Measurements from ENCODE around the gene DGCR8. TPM values are rescaled to one million over a fixed set of nuclear protein-coding genes. Genes with fewer than 3 reads are reported as not detected.

The DGCR8 gene
- total RNA-seq, 1 donor from 2014 or later: 29.1 TPM

DNA sequence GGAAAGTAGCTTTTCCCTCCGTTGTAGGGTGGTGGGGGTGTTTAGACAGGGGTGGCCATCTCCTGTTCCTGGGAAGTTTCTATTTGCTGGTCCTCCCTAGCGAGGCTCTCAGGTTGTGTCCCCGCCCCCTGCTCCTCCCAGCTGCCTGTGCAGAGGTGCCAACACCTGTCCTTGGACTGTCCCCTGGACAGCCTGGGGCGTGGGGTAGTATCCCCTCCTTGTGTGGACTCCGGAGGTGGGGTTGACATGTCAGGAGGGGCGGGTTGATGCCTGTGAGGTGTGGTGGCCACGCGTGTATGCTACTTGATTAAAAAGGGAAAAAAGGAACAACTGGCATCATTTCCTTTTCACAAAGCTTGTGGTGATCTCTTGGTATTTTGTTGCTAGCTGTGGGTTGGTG lies 21.6 kb downstream of the DGCR8 start:
- peaks cover 3% of the 10 kb centered on the region for H3F3A ChIP-seq (ENCODE audit: low read depth)
- H3K27ac Mint-ChIP-seq: no peak overlapping the region
- H3K4me1 Mint-ChIP-seq: no peaks in the 10 kb centered on the region
- H3K4me3 ChIP-seq: no peak overlapping the region
- H3K9me3 Mint-ChIP-seq: no peaks in the 10 kb centered on the region
- DNase-seq (ENCODE audit: low spot score): no peak
- H3K27me3 ChIP-seq: no peaks in the 10 kb centered on the region
- H4K20me1 ChIP-seq (ENCODE audit: low read depth): peaks cover 85% of the 10 kb centered on the region
- no peak overlapping the region for H3K4me3 Mint-ChIP-seq
- peaks cover 78% of the 10 kb centered on the region for H3K79me2 ChIP-seq (ENCODE audit: low read depth)
- no peaks in the 10 kb centered on the region for H3K9me3 ChIP-seq (ENCODE audit: low read depth)
- no peak overlapping the region for H3K4me2 ChIP-seq
- no peak overlapping the region for H3K27ac ChIP-seq
- peaks cover 44% of the 10 kb centered on the region for H3K36me3 Mint-ChIP-seq
- peaks cover 25% of the 10 kb centered on the region for H3K36me3 ChIP-seq
- H3K9ac ChIP-seq: no peak overlapping the region
- peaks cover 2% of the 10 kb centered on the region for H3K27me3 Mint-ChIP-seq (ENCODE audit: insufficient read depth, low read depth)
- no peak overlapping the region for H2AFZ ChIP-seq (replicated peaks)
- H3K4me1 ChIP-seq: no peaks in the 10 kb centered on the region
- TF ChIP-seq EZH2phosphoT487 (IDR thresholded peaks at IDR 0.05) (no peak), EZH2 (IDR thresholded peaks at IDR 0.05) (no peak)
- TF ChIP-seq, protein P1, sequence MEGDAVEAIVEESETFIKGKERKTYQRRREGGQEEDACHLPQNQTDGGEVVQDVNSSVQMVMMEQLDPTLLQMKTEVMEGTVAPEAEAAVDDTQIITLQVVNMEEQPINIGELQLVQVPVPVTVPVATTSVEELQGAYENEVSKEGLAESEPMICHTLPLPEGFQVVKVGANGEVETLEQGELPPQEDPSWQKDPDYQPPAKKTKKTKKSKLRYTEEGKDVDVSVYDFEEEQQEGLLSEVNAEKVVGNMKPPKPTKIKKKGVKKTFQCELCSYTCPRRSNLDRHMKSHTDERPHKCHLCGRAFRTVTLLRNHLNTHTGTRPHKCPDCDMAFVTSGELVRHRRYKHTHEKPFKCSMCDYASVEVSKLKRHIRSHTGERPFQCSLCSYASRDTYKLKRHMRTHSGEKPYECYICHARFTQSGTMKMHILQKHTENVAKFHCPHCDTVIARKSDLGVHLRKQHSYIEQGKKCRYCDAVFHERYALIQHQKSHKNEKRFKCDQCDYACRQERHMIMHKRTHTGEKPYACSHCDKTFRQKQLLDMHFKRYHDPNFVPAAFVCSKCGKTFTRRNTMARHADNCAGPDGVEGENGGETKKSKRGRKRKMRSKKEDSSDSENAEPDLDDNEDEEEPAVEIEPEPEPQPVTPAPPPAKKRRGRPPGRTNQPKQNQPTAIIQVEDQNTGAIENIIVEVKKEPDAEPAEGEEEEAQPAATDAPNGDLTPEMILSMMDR (IDR thresholded peaks at IDR 0.05): no peak

DNA sequence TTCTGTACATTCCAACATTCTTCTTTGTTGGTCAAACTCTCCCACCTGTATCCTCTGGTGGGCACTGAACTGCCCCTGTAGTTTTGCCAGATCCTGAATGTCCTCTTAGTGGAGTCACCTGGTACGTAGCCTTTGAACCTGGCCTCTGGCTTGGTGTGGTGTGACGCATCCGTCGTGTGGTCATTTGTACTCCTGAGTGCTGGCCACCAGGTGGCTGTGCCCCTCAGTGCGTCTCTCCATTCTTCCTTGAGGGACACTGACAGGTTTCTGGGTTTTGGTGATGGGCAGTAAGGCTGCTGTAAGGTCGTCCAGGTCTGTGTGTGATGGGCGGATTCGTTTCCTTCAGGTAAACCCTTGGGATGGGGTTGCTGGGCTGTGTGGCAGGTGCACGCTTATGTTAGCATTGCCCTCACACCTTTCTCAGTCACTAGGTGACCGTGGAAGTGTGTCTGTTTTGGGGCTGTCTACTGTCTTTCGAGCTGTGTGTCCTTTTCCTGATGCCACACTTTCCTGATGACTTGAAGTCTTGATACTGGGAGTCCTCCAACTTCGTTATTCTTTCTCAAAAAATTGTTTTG lies 22.3 kb downstream of the DGCR8 start:
- Histone ChIP-seq H4K20me1 (ENCODE audit: low read depth) (peaks cover 82% of the 10 kb centered on the region), H2AFZ (replicated peaks) (no peak overlapping the region), H3K4me2 (no peak overlapping the region), H3K79me2 (ENCODE audit: low read depth) (peaks cover 72% of the 10 kb centered on the region), H3K4me1 (no peaks in the 10 kb centered on the region), H3K27me3 (no peaks in the 10 kb centered on the region), H3K4me3 (no peak overlapping the region), H3K36me3 (peaks cover 18% of the 10 kb centered on the region), H3K27ac (no peak overlapping the region), H3F3A (ENCODE audit: low read depth) (peaks cover 3% of the 10 kb centered on the region), H3K9ac (no peak overlapping the region), H3K9me3 (ENCODE audit: low read depth) (no peaks in the 10 kb centered on the region)
- DNase-seq (ENCODE audit: low spot score): no peak
- Mint-ChIP-seq H3K36me3 (peaks cover 37% of the 10 kb centered on the region), H3K27ac (no peak overlapping the region), H3K9me3 (no peaks in the 10 kb centered on the region), H3K4me3 (no peak overlapping the region), H3K27me3 (ENCODE audit: insufficient read depth, low read depth) (peaks cover 2% of the 10 kb centered on the region), H3K4me1 (no peaks in the 10 kb centered on the region)
- TF ChIP-seq, protein P1 (IDR thresholded peaks at IDR 0.05): no peak
- TF ChIP-seq EZH2phosphoT487 (IDR thresholded peaks at IDR 0.05): no peak
- TF ChIP-seq EZH2 (IDR thresholded peaks at IDR 0.05): no peak

DNA sequence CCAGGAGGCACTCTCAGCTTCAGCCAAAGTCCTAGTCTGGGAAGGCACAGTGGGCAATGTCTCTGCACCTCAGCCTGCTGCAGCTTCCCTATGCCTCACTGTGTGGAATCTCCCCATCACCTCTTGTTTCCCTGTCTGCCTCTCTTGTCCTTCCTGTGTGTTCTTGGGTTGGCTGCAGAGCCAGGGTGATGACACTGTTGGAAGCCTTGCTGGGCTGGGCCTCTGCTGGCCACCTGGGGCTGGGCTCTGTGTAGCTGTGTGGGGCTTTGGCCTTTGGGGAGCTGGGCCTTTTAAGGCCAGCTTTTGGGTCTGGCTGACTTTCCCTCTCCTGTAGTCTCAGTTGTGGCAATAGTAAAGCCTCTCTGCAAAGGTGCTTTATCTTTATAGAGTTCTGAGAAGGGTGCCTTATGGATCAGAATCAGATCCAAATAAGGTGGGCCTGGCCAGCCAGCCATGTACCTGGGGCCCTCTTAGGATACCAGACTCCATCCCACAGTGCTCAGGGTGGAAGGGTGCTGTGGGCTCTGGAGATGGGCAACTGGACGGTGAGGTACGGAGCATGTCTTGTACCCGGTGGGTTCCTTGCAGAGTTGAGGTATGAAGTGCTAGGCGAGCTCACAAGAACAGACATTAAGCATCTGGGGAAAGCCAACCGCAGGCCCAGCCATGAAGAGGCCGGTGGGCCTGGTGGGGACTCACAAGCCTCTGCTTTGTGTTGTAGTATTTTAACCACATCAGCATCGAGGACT lies 25.6 kb downstream of the DGCR8 start:
- peaks cover 8% of the 10 kb centered on the region for H3K36me3 ChIP-seq
- no peaks in the 10 kb centered on the region for H3K4me1 ChIP-seq
- H2AFZ ChIP-seq (replicated peaks): no peak overlapping the region
- Mint-ChIP-seq H3K27ac (no peak overlapping the region), H3K4me3 (no peak overlapping the region), H3K27me3 (ENCODE audit: insufficient read depth, low read depth) (peaks cover 6% of the 10 kb centered on the region), H3K36me3 (peaks cover 23% of the 10 kb centered on the region), H3K9me3 (no peaks in the 10 kb centered on the region), H3K4me1 (no peaks in the 10 kb centered on the region)
- DNase-seq (ENCODE audit: low spot score): no peak
- H3K9ac ChIP-seq: no peak overlapping the region
- no peak overlapping the region for H3K27ac ChIP-seq
- H4K20me1 ChIP-seq (ENCODE audit: low read depth): peaks cover 66% of the 10 kb centered on the region
- TF ChIP-seq EZH2 (IDR thresholded peaks at IDR 0.05) (no peak), EZH2phosphoT487 (IDR thresholded peaks at IDR 0.05) (no peak)
- TF ChIP-seq, protein P1 (IDR thresholded peaks at IDR 0.05): no peak
- H3F3A ChIP-seq (ENCODE audit: low read depth): peaks cover 22% of the 10 kb centered on the region
- H3K9me3 ChIP-seq (ENCODE audit: low read depth): no peaks in the 10 kb centered on the region
- no peaks in the 10 kb centered on the region for H3K27me3 ChIP-seq
- peaks cover 42% of the 10 kb centered on the region for H3K79me2 ChIP-seq (ENCODE audit: low read depth)
- H3K4me3 ChIP-seq: no peak overlapping the region
- no peak overlapping the region for H3K4me2 ChIP-seq

All from neural progenitor cell (in vitro differentiated cells).